Spleen (tissue), 11 donors: ENCODE results near the gene PARVB. TPM values are rescaled to one million over a fixed set of nuclear protein-coding genes. Genes with fewer than 3 reads are reported as not detected.

Source experiments
- DNase-seq: peaks from one replicate; pipeline ENCODE4 v3.0.0-alpha.2; 2020
- H3K27ac ChIP-seq, 8 donors: fragments of 200-600 bp; sonication (generic) in 7 of 8; 1 replicate in 4 of 8; 2 replicates in 4 of 8; pipeline versions ENCODE4 v1.5.0 to v1.8.0; 2016 to 2021; ENCODE audit warnings: inconsistent platforms in 4 of 8, mild to moderate bottlenecking in 4 of 8, moderate library complexity in 1 of 8
- H3K27me3 ChIP-seq, 7 donors: fragments of 200-600 bp; sonication (generic) in 6 of 7; replicated peaks in 1 of 7; 1 replicate in 4 of 7; 2 replicates in 3 of 7; pipeline versions ENCODE4 v1.5.0 to v1.8.0; 2016 to 2021; ENCODE audit warnings: inconsistent platforms in 3 of 7, mild to moderate bottlenecking in 1 of 7
- H3K36me3 ChIP-seq, 6 donors: fragments of 200-600 bp; sonication (generic) in 5 of 6; 1 replicate in 4 of 6; 2 replicates in 2 of 6; pipeline versions ENCODE4 v1.5.0 to v1.8.0; 2016 to 2021; ENCODE audit warnings: inconsistent platforms in 2 of 6
- H3K4me1 ChIP-seq, 6 donors: fragments of 200-600 bp; sonication (generic) in 5 of 6; 1 replicate in 3 of 6; 2 replicates in 3 of 6; pipeline versions ENCODE4 v1.5.0 to v1.8.0; 2016 to 2021; ENCODE audit warnings: inconsistent platforms in 3 of 6
- H3K4me3 ChIP-seq, 8 donors: fragments of 200-600 bp; sonication (generic) in 7 of 8; 1 replicate in 4 of 8; 2 replicates in 4 of 8; pipeline versions ENCODE4 v1.5.0 to v1.8.0; 2016 to 2021; ENCODE audit warnings: inconsistent platforms in 4 of 8, mild to moderate bottlenecking in 4 of 8, moderate library complexity in 2 of 8
- H3K9me3 ChIP-seq, 8 donors: fragments of 200-600 bp; sonication (generic) in 7 of 8; 1 replicate in 4 of 8; 2 replicates in 4 of 8; pipeline versions ENCODE4 v1.5.0 to v1.8.0; 2016 to 2021; ENCODE audit warnings: inconsistent platforms in 4 of 8
- CTCF ChIP-seq, 11 experiments: fragments of 200-600 bp in 7 of 11; fragments of 450-650 bp in 4 of 11; sonication (generic) in 4 of 11; IDR thresholded peaks in 8 of 11; conservative IDR thresholded peaks in 3 of 11; 1 replicate in 7 of 11; 2 replicates in 4 of 11; pipeline versions ENCODE4 v1.4.0 to v1.8.0; 2016 to 2021; ENCODE audit warnings: antibody characterized with exemption in 11 of 11, inconsistent platforms in 4 of 11, mild to moderate bottlenecking in 1 of 11
- POLR2A ChIP-seq, 3 donors: fragments of 450-650 bp; IDR thresholded peaks; one replicate each; pipeline ENCODE4 v1.5.1; 2017; ENCODE audit warnings: antibody characterized with exemption in 3 of 3, mild to moderate bottlenecking in 1 of 3
- POLR2AphosphoS5 ChIP-seq, 3 donors: sonication (generic); formaldehyde crosslinking; IDR thresholded peaks; one replicate each; pipeline ENCODE4 v1.5.1; 2017; ENCODE audit warnings: antibody characterized with exemption in 3 of 3
- WGBS, 5 donors: extraction: QIAGEN DNeasy Blood & Tissue Kit in 3 of 5; methylation state at CpG; one replicate each; pipeline versions ENCODE4 v1.1.5 to v1.1.7; 2013 to 2018; 5-methylcytosine and 5-hydroxymethylcytosine counted together
- intact Hi-C: fragments of 100-400 bp; cut with DNase I; formaldehyde crosslinking; loops from one replicate; pipeline ENCODE4 v1.15.0; 2023; ENCODE audit warnings: low total_unique reads
- polyA plus RNA-seq, 3 donors: library from polyadenylated mRNA; stranded (reverse); fragments of 200-250 nt; gene quantifications; one replicate each; pipeline ENCODE4 v1.2.1, GENCODE V29; 2013
- total RNA-seq, 7 donors: library from RNA; depleted of rRNA in 3 of 7; stranded (reverse); fragments of >200 nt in 3 of 7; fragmentation: NEBNext Ultra II Directional in 4 of 7; extraction: Animal tissue kit (Norgen Biotek cat#: 25700) in 4 of 7; gene quantifications; one replicate each; pipeline versions ENCODE4 v1.1.0 to v1.2.1, GENCODE V29; 2016 to 2021
- donor health status: healthy with polysubstance abuse.
- donor health status: DM: no; HTN: no; CAD: no; lungs with moderate emphysema.
- donor health status: DM: no; HTN: no; CAD: no.
- donor health status: Bipolar disorder and iron deficiency.
- donor health status: healthy.
- donor health status: DM: no; HTN: no; CAD: no.
- donor health status: DM: yes; HTN: yes; CAD: no.

Gene PARVB
- total and polyA plus RNA-seq, 10 donors: 24.0 to 61.9 (median 46.5) TPM

GRCh38 chr22:44028091-44028490, 4.0 kb downstream of the PARVB start:
- intact Hi-C loops: no loop called here
- Histone ChIP-seq H3K27me3 (peaks cover 0 to 6% (median 0%) of the 10 kb centered on the region in 7 donors), H3K27ac (peak overlapping the region in 6 of 8 donors; percentile 16 to 99 (median 92)), H3K9me3 (no peaks in the 10 kb centered on the region), H3K4me3 (no peak overlapping the region), H3K36me3 (no peaks in the 10 kb centered on the region), H3K4me1 (peaks cover 27 to 89% (median 82%) of the 10 kb centered on the region in 6 donors)
- TF ChIP-seq POLR2A (IDR thresholded peaks at IDR 0.05): no peak
- whole genome bisulfite sequencing, 5 donors: 79 to 87% (median 82%) methylated on average over 7 of the region's 7 CpGs
- DNase-seq: no peak

GRCh38 chr22:44029069-44029468, 5.0 kb downstream of the PARVB start:
- Histone ChIP-seq H3K4me1 (peaks cover 27 to 86% (median 74%) of the 10 kb centered on the region in 6 donors), H3K9me3 (no peaks in the 10 kb centered on the region), H3K27ac (peak overlapping the region in 7 of 8 donors; percentile 16 to 99 (median 61)), H3K36me3 (no peaks in the 10 kb centered on the region), H3K4me3 (no peak overlapping the region), H3K27me3 (peaks cover 0 to 6% (median 0%) of the 10 kb centered on the region in 7 donors)
- intact Hi-C loops: no loop called here
- 75 to 96% (median 83%) methylated on average over 4 of the region's 4 CpGs for WGBS, 5 donors
- DNase-seq: peak; percentile 2
- TF ChIP-seq CTCF (IDR thresholded peaks at IDR 0.05 in 8 of 11, conservative IDR thresholded peaks at IDR 0.05 in 3 of 11) (no peak), POLR2AphosphoS5 (IDR thresholded peaks at IDR 0.05) (no peak), POLR2A (IDR thresholded peaks at IDR 0.05) (no peak)

GRCh38 chr22:44030051-44030701, 6.1 kb downstream of the PARVB start:
- Histone ChIP-seq H3K9me3 (no peaks in the 10 kb centered on the region), H3K27me3 (no peaks in the 10 kb centered on the region), H3K4me3 (no peak overlapping the region), H3K27ac (peak overlapping the region in 6 of 8 donors; percentile 39 to 99 (median 62)), H3K36me3 (no peaks in the 10 kb centered on the region), H3K4me1 (peaks cover 22 to 83% (median 67%) of the 10 kb centered on the region in 6 donors)
- TF ChIP-seq CTCF (IDR thresholded peaks at IDR 0.05 in 8 of 11, conservative IDR thresholded peaks at IDR 0.05 in 3 of 11): no peak
- TF ChIP-seq POLR2A (IDR thresholded peaks at IDR 0.05): no peak
- no peak for TF ChIP-seq POLR2AphosphoS5 (IDR thresholded peaks at IDR 0.05)
- WGBS, 5 donors: 88 to 96% (median 91%) methylated on average over 17 to 18 of the region's 18 CpGs
- intact Hi-C loops: no loop called here
- peak; percentile 69 for DNase-seq

- no peak for DNase-seq
- intact Hi-C loops: no loop called here
- Histone ChIP-seq H3K9me3 (no peaks in the 10 kb centered on the region), H3K4me3 (peak overlapping the region in 1 of 8 donors; percentile 15), H3K36me3 (no peaks in the 10 kb centered on the region), H3K4me1 (peaks cover 19 to 78% (median 61%) of the 10 kb centered on the region in 6 donors), H3K27me3 (no peaks in the 10 kb centered on the region), H3K27ac (peak overlapping the region in 7 of 8 donors; percentile 39 to 99 (median 61))
- TF ChIP-seq POLR2A (IDR thresholded peaks at IDR 0.05) (no peak), POLR2AphosphoS5 (IDR thresholded peaks at IDR 0.05) (no peak), CTCF (IDR thresholded peaks at IDR 0.05 in 8 of 11, conservative IDR thresholded peaks at IDR 0.05 in 3 of 11) (no peak)
- WGBS, 5 donors: 48 to 67% (median 60%) methylated on average over 8 of the region's 8 CpGs
These were observed 6.6 kb downstream of the PARVB start for GRCh38 chr22:44030702-44031082.
